NCI-H2196 (cell line): ENCODE results near the gene SSTR4.

ENCODE experiments used
- DNase-seq: peaks from one replicate; lab custom pipeline; 2025; ENCODE audit not compliant: unreplicated experiment; lab: John Stamatoyannopoulos, UW

SSTR4 gene

GRCh38 chr20:23063168-23063567 is 28.1 kb downstream of the SSTR4 start:
- DNase-seq: no peak

GRCh38 chr20:23063581-23063980 is 28.5 kb downstream of the SSTR4 start:
- no peak for DNase-seq

- no peak for DNase-seq
Observed at GRCh38 chr20:23065266-23066201, 30.4 kb downstream of the SSTR4 start.

- no peak for DNase-seq
Observed at GRCh38 chr20:23066772-23067171, 31.7 kb downstream of the SSTR4 start.

- DNase-seq: no peak
Observed at GRCh38 chr20:23068283-23068682, 33.2 kb downstream of the SSTR4 start.

GRCh38 chr20:23069108-23069507 is 34.0 kb downstream of the SSTR4 start:
- DNase-seq: no peak

- no peak for DNase-seq
Observed at GRCh38 chr20:23071398-23071797, 36.3 kb downstream of the SSTR4 start.

GRCh38 chr20:23071996-23072395 is 36.9 kb downstream of the SSTR4 start:
- DNase-seq: no peak

- DNase-seq: no peak
Observed at GRCh38 chr20:23072892-23073586, 37.9 kb downstream of the SSTR4 start.

- DNase-seq: no peak
Observed at GRCh38 chr20:23074052-23074451, 38.9 kb downstream of the SSTR4 start.

GRCh38 chr20:23077277-23077676 is 42.2 kb downstream of the SSTR4 start:
- DNase-seq: no peak

GRCh38 chr20:23078351-23079015 is 43.4 kb downstream of the SSTR4 start:
- DNase-seq: no peak

- DNase-seq: no peak
Observed at GRCh38 chr20:23079016-23079351, 43.9 kb downstream of the SSTR4 start.

- DNase-seq: no peak
Observed at GRCh38 chr20:23079926-23080325, 44.8 kb downstream of the SSTR4 start.

GRCh38 chr20:23080521-23080920 is 45.4 kb downstream of the SSTR4 start:
- no peak for DNase-seq

- DNase-seq: no peak
Observed at GRCh38 chr20:23081263-23081819, 46.2 kb downstream of the SSTR4 start.

- peak; percentile 5 for DNase-seq
Observed at GRCh38 chr20:23082846-23083552, 47.9 kb downstream of the SSTR4 start.

GRCh38 chr20:23083553-23084220 is 48.6 kb downstream of the SSTR4 start:
- no peak for DNase-seq

GRCh38 chr20:23084282-23084844 is 49.3 kb downstream of the SSTR4 start:
- no peak for DNase-seq

- DNase-seq: no peak
Observed at GRCh38 chr20:23084845-23085365, 49.8 kb downstream of the SSTR4 start.
